GM19043 (cell line): ENCODE measurements around the gene DYSF.

Experiments
- ATAC-seq: cut with Tn5 transposase; IDR thresholded peaks from one replicate; pipeline ENCODE4 v1.9.1; 2021; ENCODE audit warnings: low read depth; ENCODE audit not compliant: unreplicated experiment

Gene DYSF

GRCh38 chr2:71596011-71596410 is 142.7 kb downstream of the DYSF start:
- ATAC-seq, result no peak

- no peak for ATAC-seq
Observed at GRCh38 chr2:71597756-71598155, 144.4 kb downstream of the DYSF start.

- no peak for ATAC-seq
Observed at GRCh38 chr2:71598526-71598925, 145.2 kb downstream of the DYSF start.

- ATAC-seq, result no peak
Observed at GRCh38 chr2:71599038-71599437, 145.7 kb downstream of the DYSF start.

- no peak for ATAC-seq
Observed at GRCh38 chr2:71599646-71600236, 146.4 kb downstream of the DYSF start.

GRCh38 chr2:71600555-71600954 is 147.2 kb downstream of the DYSF start:
- ATAC-seq, result no peak

GRCh38 chr2:71601136-71602114 is 148.1 kb downstream of the DYSF start:
- no peak for ATAC-seq

- no peak for ATAC-seq
Observed at GRCh38 chr2:71602115-71602495, 148.7 kb downstream of the DYSF start.

- no peak for ATAC-seq
Observed at GRCh38 chr2:71602581-71602980, 149.2 kb downstream of the DYSF start.

GRCh38 chr2:71603311-71603811 is 150.0 kb downstream of the DYSF start:
- ATAC-seq, result no peak

- no peak for ATAC-seq
Observed at GRCh38 chr2:71603851-71604725, 150.7 kb downstream of the DYSF start.

- ATAC-seq, result no peak
Observed at GRCh38 chr2:71604726-71605120, 151.4 kb downstream of the DYSF start.

GRCh38 chr2:71605173-71605641 is 151.8 kb downstream of the DYSF start:
- no peak for ATAC-seq

- ATAC-seq, result no peak
Observed at GRCh38 chr2:71605781-71606241, 152.4 kb downstream of the DYSF start.

- ATAC-seq, result no peak
Observed at GRCh38 chr2:71606244-71606643, 152.9 kb downstream of the DYSF start.

GRCh38 chr2:71607151-71607889 is 154.0 kb downstream of the DYSF start:
- ATAC-seq, result no peak

GRCh38 chr2:71608034-71608433 is 154.7 kb downstream of the DYSF start:
- no peak for ATAC-seq

- no peak for ATAC-seq
Observed at GRCh38 chr2:71608441-71608840, 155.1 kb downstream of the DYSF start.

GRCh38 chr2:71609029-71609428 is 155.7 kb downstream of the DYSF start:
- no peak for ATAC-seq

- ATAC-seq, result no peak
Observed at GRCh38 chr2:71609441-71609840, 156.1 kb downstream of the DYSF start.
